Activated CD8-positive, alpha-beta memory T cell treated with anti-CD3 and anti-CD28 coated beads for 1 hour (primary cell): ENCODE measurements around the gene ROPN1B.

Experiments
- DNase-seq, 2 donors: peaks; one replicate each; pipeline ENCODE4 v3.0.0-alpha.2; 2020; ENCODE audit warnings: low read depth in 1 of 2; ENCODE audit errors: extremely low read depth in 1 of 2

Gene ROPN1B

DNA sequence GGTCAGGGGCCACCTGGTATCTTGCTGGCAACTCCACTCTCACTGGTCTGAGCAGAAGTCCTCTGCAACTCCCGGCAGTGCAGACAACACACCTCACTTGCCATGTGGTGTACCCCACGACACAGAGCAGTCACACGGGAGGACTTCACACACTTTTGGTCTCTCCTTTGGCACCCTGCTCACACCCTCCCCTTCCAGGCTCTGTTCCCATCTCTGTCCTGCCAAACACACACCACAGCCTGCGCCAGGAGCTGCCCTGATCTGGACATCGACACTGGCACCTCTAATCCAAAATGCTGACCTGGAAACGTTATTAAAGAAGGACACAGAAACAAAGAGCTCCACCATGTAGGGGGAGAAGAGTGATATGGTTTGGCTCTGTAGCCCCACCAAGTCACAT lies 57.8 kb downstream of the ROPN1B start:
- DNase-seq, result no peak

DNA sequence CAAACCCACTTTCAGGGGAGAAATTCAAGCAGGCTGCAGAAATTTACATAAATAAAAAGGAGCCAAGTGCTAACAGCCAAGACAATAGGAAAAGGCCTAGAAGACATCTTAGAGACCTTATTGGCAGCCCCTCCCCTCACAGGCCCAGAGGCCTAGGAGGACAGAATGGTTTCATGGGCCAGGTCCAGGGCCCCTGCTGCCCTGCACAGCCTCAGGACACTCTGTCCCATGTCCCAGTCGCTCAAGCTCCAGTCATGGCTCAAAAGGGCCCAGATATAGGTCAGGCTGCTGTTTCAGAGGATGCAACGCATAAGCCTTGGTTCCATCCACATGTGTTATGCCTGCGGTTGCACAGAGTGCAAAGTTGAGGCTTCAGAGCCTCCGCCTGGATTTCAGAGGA lies 59.1 kb downstream of the ROPN1B start:
- no peak for DNase-seq

DNA sequence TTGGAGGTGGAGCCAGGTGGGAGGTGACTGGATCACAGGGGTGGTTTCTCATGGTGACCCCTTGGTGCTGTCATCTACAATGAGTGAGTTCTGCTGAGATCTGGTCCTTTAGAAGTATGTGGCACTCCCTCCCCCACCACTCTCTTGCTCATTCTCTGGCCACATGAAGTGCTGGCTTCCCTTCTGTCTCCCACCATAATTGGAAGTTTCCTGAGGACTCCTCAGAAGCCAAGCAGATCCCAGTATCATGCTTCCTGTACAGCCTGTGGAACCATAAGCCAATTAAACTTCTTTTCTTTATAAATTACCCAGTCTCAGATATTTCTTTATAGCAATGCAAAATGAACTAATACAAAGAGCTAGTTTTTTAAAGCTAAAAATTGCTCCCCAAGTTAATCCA lies 60.3 kb downstream of the ROPN1B start:
- DNase-seq, result no peak

DNA sequence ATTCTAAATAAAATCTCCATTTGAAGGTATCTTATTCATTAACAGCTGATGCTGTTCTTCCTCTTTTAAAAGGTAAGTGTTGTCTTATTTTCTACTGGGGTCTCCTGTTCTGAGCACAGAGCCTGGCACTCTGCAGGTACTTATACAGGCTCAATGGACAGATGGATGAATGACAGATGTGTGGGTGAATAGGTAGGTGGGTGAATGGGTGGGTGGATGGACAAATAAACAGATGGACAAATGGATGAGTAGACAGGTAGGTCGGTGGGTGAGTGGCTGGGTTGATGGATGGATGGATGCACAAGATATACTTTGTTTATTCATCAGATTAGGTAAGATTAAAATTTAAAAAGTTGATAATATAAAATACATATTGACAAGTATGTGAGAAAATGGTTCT lies 61.5 kb downstream of the ROPN1B start:
- DNase-seq, result no peak

DNA sequence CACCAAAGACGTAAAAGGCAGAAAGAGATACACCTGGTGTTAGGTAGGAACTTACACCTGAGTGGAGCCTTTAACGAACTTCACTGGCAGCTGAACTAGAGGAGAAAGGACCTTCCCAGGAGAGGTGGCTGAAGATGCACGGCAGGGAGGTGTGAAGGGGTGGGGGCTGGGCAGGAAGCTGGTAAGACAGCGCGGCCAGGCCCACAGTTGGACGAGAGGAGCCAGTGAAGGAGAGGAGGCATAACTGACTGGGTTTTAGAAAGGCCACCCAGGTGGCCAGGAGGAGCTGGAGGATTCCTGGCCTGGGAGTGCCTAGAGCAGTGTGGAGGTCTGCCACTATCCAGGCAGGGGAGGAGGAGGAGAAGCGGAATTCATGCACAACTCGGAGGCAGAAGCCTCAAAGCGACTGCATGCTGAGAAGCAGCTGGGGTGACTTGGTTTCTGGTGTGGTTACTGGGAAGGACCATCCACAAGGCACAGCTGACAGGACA lies 63.0 kb downstream of the ROPN1B start:
- DNase-seq, result no peak
